ENCODE results near the gene KCNQ1. TPM values are rescaled to one million over a fixed set of nuclear protein-coding genes. Genes with fewer than 3 reads are reported as not detected.

The KCNQ1 gene
- 6.9 to 8.5 TPM (median 8.4 TPM) in 3 replicates for total RNA-seq

GRCh38 chr11:2444821-2445745 lies at the start of gene KCNQ1:
Gene KCNQ1 (plus strand): TSS chr11:2445008. CDS start chr11:2445099, 91 bp downstream.
- Mint-ChIP-seq H3K27me3 (ENCODE audit: low read depth) (peaks cover 86% of the 10 kb centered on the region), H3K36me3 (no peaks in the 10 kb centered on the region), H3K4me1 (peaks cover 15% of the 10 kb centered on the region), H3K27ac (no peak within 1 kb of the TSS), H3K9me3 (no peaks in the 10 kb centered on the region), H3K4me3 (peak within 1 kb of the TSS; percentile 66)
- DNase-seq (ENCODE audit: low spot score in 2 of 2, unreplicated experiment in 2 of 2): no peak
- no peak for TF ChIP-seq CTCF (IDR thresholded peaks at IDR 0.05; ENCODE audit: unreplicated experiment)

DNA sequence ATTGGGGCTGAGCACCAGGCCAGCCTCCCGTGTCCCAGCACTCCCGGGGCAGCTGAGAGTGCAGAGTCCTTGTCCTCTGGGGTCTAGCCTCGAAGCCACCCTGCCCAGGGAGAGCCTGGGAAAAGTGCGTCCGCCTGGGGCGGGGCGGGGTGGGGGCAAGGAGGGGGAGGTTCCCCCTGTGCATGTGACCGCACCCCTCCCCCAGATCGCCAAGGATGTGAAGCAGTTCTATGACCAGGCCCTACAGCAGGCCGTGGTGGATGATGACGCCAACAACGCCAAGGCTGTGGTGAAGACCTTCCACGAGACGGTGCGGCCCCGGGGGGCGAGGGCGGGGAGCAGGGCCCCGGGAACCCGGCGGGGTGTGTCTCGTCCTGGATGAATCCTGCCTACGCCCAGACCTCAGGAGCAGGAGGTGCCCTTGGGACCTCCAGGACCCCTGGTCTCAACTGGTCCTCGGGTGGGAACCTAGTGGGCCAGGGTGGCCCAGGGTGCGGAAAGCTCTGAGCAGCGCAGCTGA lies 49.5 kb upstream of the KCNQ1 start:
- H3K4me1 Mint-ChIP-seq: peaks cover 8% of the 10 kb centered on the region

DNA sequence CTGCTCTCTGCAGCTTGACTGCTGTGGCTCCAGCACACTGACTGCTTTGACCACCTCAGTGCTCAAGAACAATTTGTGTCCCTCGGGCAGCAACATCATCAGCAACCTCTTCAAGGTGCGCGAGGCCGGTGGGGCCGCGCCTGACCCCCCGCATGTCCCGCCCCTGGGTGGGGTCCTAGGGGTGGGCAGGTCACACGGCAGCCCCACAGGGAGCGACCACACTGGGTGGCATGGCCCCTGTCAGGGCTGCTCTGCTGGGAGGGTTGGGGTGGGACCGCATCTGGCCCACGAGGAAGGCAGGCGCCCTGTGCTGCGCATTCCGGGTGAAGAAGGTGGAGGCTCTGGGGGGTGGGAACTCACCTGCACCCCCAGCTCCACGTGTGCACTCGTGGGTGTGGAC lies 49.0 kb upstream of the KCNQ1 start:
- Mint-ChIP-seq H3K27ac (no peak overlapping the region), H3K4me1 (peaks cover 4% of the 10 kb centered on the region), H3K9me3 (no peaks in the 10 kb centered on the region), H3K4me3 (no peak overlapping the region), H3K36me3 (peaks cover 4% of the 10 kb centered on the region), H3K27me3 (ENCODE audit: low read depth) (no peaks in the 10 kb centered on the region)
- TF ChIP-seq CTCF (IDR thresholded peaks at IDR 0.05; ENCODE audit: unreplicated experiment): no peak
- DNase-seq (ENCODE audit: low spot score in 2 of 2, unreplicated experiment in 2 of 2): no peak

More for the DNA sequence above, 49.5 kb upstream of the KCNQ1 start:
- H3K36me3 Mint-ChIP-seq: peaks cover 4% of the 10 kb centered on the region
- no peak overlapping the region for H3K4me3 Mint-ChIP-seq
- H3K27ac Mint-ChIP-seq: no peak overlapping the region
- no peak for TF ChIP-seq CTCF (IDR thresholded peaks at IDR 0.05; ENCODE audit: unreplicated experiment)
- H3K9me3 Mint-ChIP-seq: no peaks in the 10 kb centered on the region
- H3K27me3 Mint-ChIP-seq (ENCODE audit: low read depth): no peaks in the 10 kb centered on the region
- DNase-seq (ENCODE audit: low spot score in 2 of 2, unreplicated experiment in 2 of 2): no peak

DNA sequence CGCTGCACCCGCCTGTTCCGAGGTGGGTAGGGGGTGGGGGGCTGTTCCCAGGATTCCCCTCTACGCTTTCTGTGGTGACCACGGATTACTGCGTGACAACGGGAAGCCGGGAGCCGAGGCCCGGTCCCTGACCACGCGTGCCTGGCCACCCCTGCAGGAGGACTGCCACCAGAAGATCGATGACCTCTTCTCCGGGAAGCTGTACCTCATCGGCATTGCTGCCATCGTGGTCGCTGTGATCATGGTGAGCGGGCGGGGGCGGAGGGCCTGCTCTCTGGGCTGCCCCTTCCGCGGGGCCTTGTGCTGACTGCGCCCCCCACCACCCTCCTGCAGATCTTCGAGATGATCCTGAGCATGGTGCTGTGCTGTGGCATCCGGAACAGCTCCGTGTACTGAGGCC lies 48.3 kb upstream of the KCNQ1 start:
- peaks cover 6% of the 10 kb centered on the region for H3K4me1 Mint-ChIP-seq
- no peaks in the 10 kb centered on the region for H3K27me3 Mint-ChIP-seq (ENCODE audit: low read depth)
- no peak for TF ChIP-seq CTCF (IDR thresholded peaks at IDR 0.05; ENCODE audit: unreplicated experiment)
- H3K36me3 Mint-ChIP-seq: peaks cover 4% of the 10 kb centered on the region
- no peak for DNase-seq (ENCODE audit: low spot score in 2 of 2, unreplicated experiment in 2 of 2)
- H3K4me3 Mint-ChIP-seq: no peak overlapping the region
- H3K27ac Mint-ChIP-seq: no peak overlapping the region
- H3K9me3 Mint-ChIP-seq: no peaks in the 10 kb centered on the region

DNA sequence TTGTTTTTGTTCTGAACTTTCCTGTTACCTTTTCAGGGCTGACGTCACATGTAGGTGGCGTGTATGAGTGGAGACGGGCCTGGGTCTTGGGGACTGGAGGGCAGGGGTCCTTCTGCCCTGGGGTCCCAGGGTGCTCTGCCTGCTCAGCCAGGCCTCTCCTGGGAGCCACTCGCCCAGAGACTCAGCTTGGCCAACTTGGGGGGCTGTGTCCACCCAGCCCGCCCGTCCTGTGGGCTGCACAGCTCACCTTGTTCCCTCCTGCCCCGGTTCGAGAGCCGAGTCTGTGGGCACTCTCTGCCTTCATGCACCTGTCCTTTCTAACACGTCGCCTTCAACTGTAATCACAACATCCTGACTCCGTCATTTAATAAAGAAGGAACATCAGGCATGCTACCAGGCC lies 47.8 kb upstream of the KCNQ1 start:
- no peak for TF ChIP-seq CTCF (IDR thresholded peaks at IDR 0.05; ENCODE audit: unreplicated experiment)
- Mint-ChIP-seq H3K4me1 (peaks cover 11% of the 10 kb centered on the region), H3K4me3 (no peak overlapping the region), H3K36me3 (peaks cover 4% of the 10 kb centered on the region), H3K27ac (no peak overlapping the region), H3K9me3 (no peaks in the 10 kb centered on the region), H3K27me3 (ENCODE audit: low read depth) (no peaks in the 10 kb centered on the region)
- no peak for DNase-seq (ENCODE audit: low spot score in 2 of 2, unreplicated experiment in 2 of 2)
